HEK293 (cell line): Measurements from ENCODE around the gene NEB.

ENCODE experiments used
- HOXD13 ChIP-seq: sonication (generic); formaldehyde crosslinking; IDR thresholded peaks from 2 replicates; pipeline ENCODE4 v1.8.0; 2022; ENCODE audit warnings: missing genetic modification reagents, borderline replicate concordance
- KLF10 ChIP-seq: fragments of 450-650 bp; IDR thresholded peaks from 2 replicates; pipeline ENCODE4 v1.5.1; 2018; ENCODE audit warnings: missing biosample characterization, mild to moderate bottlenecking, missing genetic modification characterization
- RBAK ChIP-seq: fragments of 450-650 bp; formaldehyde crosslinking; IDR thresholded peaks from 2 replicates; pipeline ENCODE4 v1.5.1; 2016; ENCODE audit warnings: missing biosample characterization, missing genetic modification characterization
- TCF7L2 ChIP-seq: IDR thresholded peaks from 2 replicates; pipeline ENCODE4 v1.6.1; 2011; ENCODE audit warnings: low read depth, mild to moderate bottlenecking, inconsistent platforms, low read length, moderate library complexity, borderline replicate concordance
- ZBTB20 ChIP-seq: fragments of 450-650 bp; formaldehyde crosslinking; IDR thresholded peaks from 2 replicates; pipeline ENCODE4 v1.5.1; 2016; ENCODE audit warnings: missing biosample characterization, missing genetic modification characterization
- ZBTB7A ChIP-seq: fragments of 450-650 bp; formaldehyde crosslinking; IDR thresholded peaks from 2 replicates; pipeline ENCODE4 v1.5.1; 2016; ENCODE audit warnings: low read depth, missing biosample characterization, missing genetic modification characterization
- ZEB2 ChIP-seq: fragments of 450-650 bp; formaldehyde crosslinking; IDR thresholded peaks from 2 replicates; pipeline ENCODE4 v1.5.1; 2016; ENCODE audit warnings: missing biosample characterization, missing genetic modification characterization
- ZNF121 ChIP-seq: fragments of 450-650 bp; formaldehyde crosslinking; IDR thresholded peaks from 2 replicates; pipeline ENCODE4 v1.5.1; 2016; ENCODE audit warnings: missing biosample characterization, missing genetic modification characterization
- TF ChIP-seq, protein P1 (sequence below): fragments of 450-650 bp; formaldehyde crosslinking; IDR thresholded peaks from 2 replicates; pipeline ENCODE4 v1.5.1; 2016; ENCODE audit warnings: missing biosample characterization, missing genetic modification characterization, borderline replicate concordance
- TF ChIP-seq, protein P2 (sequence below): fragments of 450-650 bp; formaldehyde crosslinking; IDR thresholded peaks from 2 replicates; pipeline ENCODE4 v1.5.1; 2016; ENCODE audit warnings: missing biosample characterization, missing genetic modification characterization
- TF ChIP-seq, protein P3 (sequence below): fragments of 450-650 bp; formaldehyde crosslinking; IDR thresholded peaks from 2 replicates; pipeline ENCODE4 v1.5.1; 2016; ENCODE audit warnings: missing biosample characterization, missing genetic modification characterization

- TF ChIP-seq, protein P1, sequence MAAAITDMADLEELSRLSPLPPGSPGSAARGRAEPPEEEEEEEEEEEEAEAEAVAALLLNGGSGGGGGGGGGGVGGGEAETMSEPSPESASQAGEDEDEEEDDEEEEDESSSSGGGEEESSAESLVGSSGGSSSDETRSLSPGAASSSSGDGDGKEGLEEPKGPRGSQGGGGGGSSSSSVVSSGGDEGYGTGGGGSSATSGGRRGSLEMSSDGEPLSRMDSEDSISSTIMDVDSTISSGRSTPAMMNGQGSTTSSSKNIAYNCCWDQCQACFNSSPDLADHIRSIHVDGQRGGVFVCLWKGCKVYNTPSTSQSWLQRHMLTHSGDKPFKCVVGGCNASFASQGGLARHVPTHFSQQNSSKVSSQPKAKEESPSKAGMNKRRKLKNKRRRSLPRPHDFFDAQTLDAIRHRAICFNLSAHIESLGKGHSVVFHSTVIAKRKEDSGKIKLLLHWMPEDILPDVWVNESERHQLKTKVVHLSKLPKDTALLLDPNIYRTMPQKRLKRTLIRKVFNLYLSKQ (tag by site-specific recombination), result no peak
- TF ChIP-seq, protein P2, sequence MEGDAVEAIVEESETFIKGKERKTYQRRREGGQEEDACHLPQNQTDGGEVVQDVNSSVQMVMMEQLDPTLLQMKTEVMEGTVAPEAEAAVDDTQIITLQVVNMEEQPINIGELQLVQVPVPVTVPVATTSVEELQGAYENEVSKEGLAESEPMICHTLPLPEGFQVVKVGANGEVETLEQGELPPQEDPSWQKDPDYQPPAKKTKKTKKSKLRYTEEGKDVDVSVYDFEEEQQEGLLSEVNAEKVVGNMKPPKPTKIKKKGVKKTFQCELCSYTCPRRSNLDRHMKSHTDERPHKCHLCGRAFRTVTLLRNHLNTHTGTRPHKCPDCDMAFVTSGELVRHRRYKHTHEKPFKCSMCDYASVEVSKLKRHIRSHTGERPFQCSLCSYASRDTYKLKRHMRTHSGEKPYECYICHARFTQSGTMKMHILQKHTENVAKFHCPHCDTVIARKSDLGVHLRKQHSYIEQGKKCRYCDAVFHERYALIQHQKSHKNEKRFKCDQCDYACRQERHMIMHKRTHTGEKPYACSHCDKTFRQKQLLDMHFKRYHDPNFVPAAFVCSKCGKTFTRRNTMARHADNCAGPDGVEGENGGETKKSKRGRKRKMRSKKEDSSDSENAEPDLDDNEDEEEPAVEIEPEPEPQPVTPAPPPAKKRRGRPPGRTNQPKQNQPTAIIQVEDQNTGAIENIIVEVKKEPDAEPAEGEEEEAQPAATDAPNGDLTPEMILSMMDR, result no peak
- TF ChIP-seq TCF7L2, result no peak
- no peak for TF ChIP-seq ZNF121
- TF ChIP-seq KLF10 (tag by site-specific recombination), result no peak
- TF ChIP-seq, protein P3, sequence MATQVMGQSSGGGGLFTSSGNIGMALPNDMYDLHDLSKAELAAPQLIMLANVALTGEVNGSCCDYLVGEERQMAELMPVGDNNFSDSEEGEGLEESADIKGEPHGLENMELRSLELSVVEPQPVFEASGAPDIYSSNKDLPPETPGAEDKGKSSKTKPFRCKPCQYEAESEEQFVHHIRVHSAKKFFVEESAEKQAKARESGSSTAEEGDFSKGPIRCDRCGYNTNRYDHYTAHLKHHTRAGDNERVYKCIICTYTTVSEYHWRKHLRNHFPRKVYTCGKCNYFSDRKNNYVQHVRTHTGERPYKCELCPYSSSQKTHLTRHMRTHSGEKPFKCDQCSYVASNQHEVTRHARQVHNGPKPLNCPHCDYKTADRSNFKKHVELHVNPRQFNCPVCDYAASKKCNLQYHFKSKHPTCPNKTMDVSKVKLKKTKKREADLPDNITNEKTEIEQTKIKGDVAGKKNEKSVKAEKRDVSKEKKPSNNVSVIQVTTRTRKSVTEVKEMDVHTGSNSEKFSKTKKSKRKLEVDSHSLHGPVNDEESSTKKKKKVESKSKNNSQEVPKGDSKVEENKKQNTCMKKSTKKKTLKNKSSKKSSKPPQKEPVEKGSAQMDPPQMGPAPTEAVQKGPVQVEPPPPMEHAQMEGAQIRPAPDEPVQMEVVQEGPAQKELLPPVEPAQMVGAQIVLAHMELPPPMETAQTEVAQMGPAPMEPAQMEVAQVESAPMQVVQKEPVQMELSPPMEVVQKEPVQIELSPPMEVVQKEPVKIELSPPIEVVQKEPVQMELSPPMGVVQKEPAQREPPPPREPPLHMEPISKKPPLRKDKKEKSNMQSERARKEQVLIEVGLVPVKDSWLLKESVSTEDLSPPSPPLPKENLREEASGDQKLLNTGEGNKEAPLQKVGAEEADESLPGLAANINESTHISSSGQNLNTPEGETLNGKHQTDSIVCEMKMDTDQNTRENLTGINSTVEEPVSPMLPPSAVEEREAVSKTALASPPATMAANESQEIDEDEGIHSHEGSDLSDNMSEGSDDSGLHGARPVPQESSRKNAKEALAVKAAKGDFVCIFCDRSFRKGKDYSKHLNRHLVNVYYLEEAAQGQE (tag by site-specific recombination), result no peak
- no peak for TF ChIP-seq RBAK
- no peak for TF ChIP-seq HOXD13 (CRISPR knock-in tag)
- no peak for TF ChIP-seq ZEB2 (tag by site-specific recombination)
- no peak for TF ChIP-seq ZBTB20 (tag by site-specific recombination)
- TF ChIP-seq ZBTB7A (tag by site-specific recombination), result no peak
Measured at GRCh38 chr2:151508519-151508918, 225.8 kb downstream of the NEB start.
